Measurements from ENCODE around the gene AXIN2. TPM values are rescaled to one million over a fixed set of nuclear protein-coding genes. Genes with fewer than 3 reads are reported as not detected.

The AXIN2 gene
- total and polyA plus RNA-seq, 10 of the 15 experiments (the other 5 are each of a cell fraction or from before 2014, with no cell fraction given), result 0.47 to 7.8 (median 3.1) TPM

- TF ChIP-seq PAX8 (IDR thresholded peaks at IDR 0.05) (no peak), MYC (IDR thresholded peaks at IDR 0.05; ENCODE audit: insufficient read depth, insufficient read length, insufficient replicate concordance, low read length, severe bottlenecking) (no peak), ZNF622 (IDR thresholded peaks at IDR 0.05) (no peak)
- TF ChIP-seq, protein P1, sequence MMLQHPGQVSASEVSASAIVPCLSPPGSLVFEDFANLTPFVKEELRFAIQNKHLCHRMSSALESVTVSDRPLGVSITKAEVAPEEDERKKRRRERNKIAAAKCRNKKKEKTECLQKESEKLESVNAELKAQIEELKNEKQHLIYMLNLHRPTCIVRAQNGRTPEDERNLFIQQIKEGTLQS (IDR thresholded peaks at IDR 0.05; ENCODE audit: borderline replicate concordance, extremely low read depth, low read depth, low read length), result no peak
Observed at GRCh38 chr17:65583921-65584603, 22.6 kb upstream of the AXIN2 start (continued).

DNA sequence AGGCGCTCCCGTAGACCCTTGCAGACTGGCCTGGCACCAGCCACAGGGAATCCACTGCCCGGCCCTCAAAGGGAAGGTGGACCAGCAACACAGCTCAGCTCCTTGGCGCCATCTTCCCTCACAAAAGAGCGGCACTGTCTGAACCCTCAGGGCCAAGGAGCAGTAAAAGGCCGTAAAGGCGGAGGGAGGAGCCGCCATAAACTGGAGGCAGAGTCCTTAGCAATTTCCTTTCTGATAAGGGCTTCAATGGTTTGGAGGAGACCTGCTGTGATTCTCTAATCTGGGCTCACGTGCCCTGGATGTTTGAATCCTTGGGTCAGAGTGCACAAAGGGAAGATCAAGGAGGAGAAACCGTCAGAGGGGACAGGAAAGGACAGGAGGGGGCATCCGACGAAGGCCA lies 15.5 kb upstream of the AXIN2 start:
- CTCF ChIA-PET, result no interaction called here
- FAIRE-seq (no peak), DNase-seq (ENCODE audit: low read depth, low spot score) (no peak), ATAC-seq (no peak)
- Histone ChIP-seq H3K4me2 (ENCODE audit: control insufficient read depth, insufficient read depth) (no peak overlapping the region), H3K4me3 (no peak overlapping the region), H4K20me1 (ENCODE audit: control insufficient read depth, insufficient read depth) (no peaks in the 10 kb centered on the region), H3K9ac (ENCODE audit: control insufficient read depth, insufficient read depth, low read length) (no peak overlapping the region), H3K79me2 (ENCODE audit: control insufficient read depth, insufficient read depth, low read length) (no peaks in the 10 kb centered on the region), H3K4me1 (ENCODE audit: control insufficient read depth, insufficient read depth, low read length) (no peaks in the 10 kb centered on the region), H3K36me3 (ENCODE audit: control insufficient read depth in 2 of 2, insufficient read depth in 2 of 2, low read length in 1 of 2) (no peaks in the 10 kb centered on the region), H3K27ac (ENCODE audit: control insufficient read depth, insufficient read depth) (no peak overlapping the region), H3K27me3 (replicated peaks in 1 of 2; ENCODE audit: control insufficient read depth in 2 of 2, insufficient read depth in 2 of 2, low read length in 1 of 2) (no peaks in the 10 kb centered on the region; a peak in 1 of 4 replicates), H3K9me3 (replicated peaks; ENCODE audit: control insufficient read depth, insufficient read depth, low read length) (no peaks in the 10 kb centered on the region), H2AFZ (ENCODE audit: control insufficient read depth, low read depth, low read length) (no peak overlapping the region)
- SMC1A ChIA-PET (ENCODE audit: uncharacterized antibody, unreplicated experiment), result interaction anchor here (0.8 kb wide), 1 partner anchor 21 kb away, joined by 3 read pairs; no protein-coding TSS in a partner anchor
- 62% methylated on average over 12 of the region's 12 CpGs for WGBS (ENCODE audit: insufficient coverage, insufficient replicate concordance, low lambda C conversion rate, missing lambda C conversion rate)
- POLR2A ChIA-PET, result no interaction called here
- BruUV-seq (replicated peaks), result no TSS peak
- in situ Hi-C loops (cut with MboI), result no loop called here
- RAD21 ChIA-PET (ENCODE audit: unreplicated experiment), result no interaction called here
- intact Hi-C loops (cut with micrococcal nuclease; ENCODE audit: unreplicated experiment), result no loop called here
- TF ChIP-seq PKNOX1 (IDR thresholded peaks at IDR 0.05), result no peak
- TF ChIP-seq PBX3 (IDR thresholded peaks at IDR 0.05; ENCODE audit: insufficient replicate concordance, low read depth, low read length), result no peak
- no peak for TF ChIP-seq IKZF2 (IDR thresholded peaks at IDR 0.05)
- TF ChIP-seq TBL1XR1 (IDR thresholded peaks at IDR 0.05; ENCODE audit: low read depth, low read length), result no peak
- TF ChIP-seq RELA (IDR thresholded peaks at IDR 0.05; ENCODE audit: borderline replicate concordance, partially characterized antibody), result no peak
- TF ChIP-seq MTA2 (IDR thresholded peaks at IDR 0.05; ENCODE audit: low read depth), result no peak
- TF ChIP-seq NBN (IDR thresholded peaks at IDR 0.05), result no peak
- TF ChIP-seq RAD51 (IDR thresholded peaks at IDR 0.05), result no peak
- no peak for TF ChIP-seq CHD1 (IDR thresholded peaks at IDR 0.05; ENCODE audit: low read depth, low read length)
- TF ChIP-seq MLLT1 (IDR thresholded peaks at IDR 0.05), result no peak
- TF ChIP-seq, protein P2, sequence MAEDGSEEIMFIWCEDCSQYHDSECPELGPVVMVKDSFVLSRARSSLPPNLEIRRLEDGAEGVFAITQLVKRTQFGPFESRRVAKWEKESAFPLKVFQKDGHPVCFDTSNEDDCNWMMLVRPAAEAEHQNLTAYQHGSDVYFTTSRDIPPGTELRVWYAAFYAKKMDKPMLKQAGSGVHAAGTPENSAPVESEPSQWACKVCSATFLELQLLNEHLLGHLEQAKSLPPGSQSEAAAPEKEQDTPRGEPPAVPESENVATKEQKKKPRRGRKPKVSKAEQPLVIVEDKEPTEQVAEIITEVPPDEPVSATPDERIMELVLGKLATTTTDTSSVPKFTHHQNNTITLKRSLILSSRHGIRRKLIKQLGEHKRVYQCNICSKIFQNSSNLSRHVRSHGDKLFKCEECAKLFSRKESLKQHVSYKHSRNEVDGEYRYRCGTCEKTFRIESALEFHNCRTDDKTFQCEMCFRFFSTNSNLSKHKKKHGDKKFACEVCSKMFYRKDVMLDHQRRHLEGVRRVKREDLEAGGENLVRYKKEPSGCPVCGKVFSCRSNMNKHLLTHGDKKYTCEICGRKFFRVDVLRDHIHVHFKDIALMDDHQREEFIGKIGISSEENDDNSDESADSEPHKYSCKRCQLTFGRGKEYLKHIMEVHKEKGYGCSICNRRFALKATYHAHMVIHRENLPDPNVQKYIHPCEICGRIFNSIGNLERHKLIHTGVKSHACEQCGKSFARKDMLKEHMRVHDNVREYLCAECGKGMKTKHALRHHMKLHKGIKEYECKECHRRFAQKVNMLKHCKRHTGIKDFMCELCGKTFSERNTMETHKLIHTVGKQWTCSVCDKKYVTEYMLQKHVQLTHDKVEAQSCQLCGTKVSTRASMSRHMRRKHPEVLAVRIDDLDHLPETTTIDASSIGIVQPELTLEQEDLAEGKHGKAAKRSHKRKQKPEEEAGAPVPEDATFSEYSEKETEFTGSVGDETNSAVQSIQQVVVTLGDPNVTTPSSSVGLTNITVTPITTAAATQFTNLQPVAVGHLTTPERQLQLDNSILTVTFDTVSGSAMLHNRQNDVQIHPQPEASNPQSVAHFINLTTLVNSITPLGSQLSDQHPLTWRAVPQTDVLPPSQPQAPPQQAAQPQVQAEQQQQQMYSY (CRISPR knock-in tag; IDR thresholded peaks at IDR 0.05), result no peak
